CD4-positive, alpha-beta memory T cell (primary cell): ENCODE results near the gene B4GALNT2. TPM values are rescaled to one million over a fixed set of nuclear protein-coding genes. Genes with fewer than 3 reads are reported as not detected.
"Not testable (repeated sequence)": the region's sequence is repeated elsewhere in the genome, so short reads cannot be mapped to it uniquely, and the experiment has no call there.

Experiments used
- CTCF ChIA-PET: fragments of 350-600 bp; sonication (Branson Sonifier 250); formaldehyde crosslinking; loops from one replicate; lab custom pipeline; 2021; ENCODE audit warnings: inconsistent platforms; ENCODE audit not compliant: partially characterized antibody; lab: Charles Lee
- POLR2A ChIA-PET: fragments of 350-600 bp; sonication (Branson Sonifier 250); formaldehyde crosslinking; loops from one replicate; lab custom pipeline; 2021; ENCODE audit not compliant: partially characterized antibody; lab: Charles Lee
- DNase-seq, 5 donors: peaks; one replicate each; pipeline versions ENCODE4 v3.0.0 to v3.0.0-alpha.2; 2020 to 2022; ENCODE audit warnings: mixed read lengths in 1 of 5
- H3K27ac ChIP-seq: one replicate; pipeline ENCODE4 v1.7.0; 2013; ENCODE audit warnings: low read depth, low read length
- H3K27me3 ChIP-seq: 2 replicates; pipeline ENCODE4 v1.7.0; 2013; ENCODE audit warnings: mild to moderate bottlenecking, low read length, moderate library complexity; ENCODE audit not compliant: insufficient read depth
- H3K36me3 ChIP-seq: 2 replicates; pipeline ENCODE4 v1.7.0; 2013; ENCODE audit warnings: mild to moderate bottlenecking, low read length, moderate library complexity; ENCODE audit not compliant: insufficient read depth
- H3K4me1 ChIP-seq: 2 replicates; pipeline ENCODE4 v1.7.0; 2013; ENCODE audit warnings: mild to moderate bottlenecking, low read length, moderate library complexity; ENCODE audit not compliant: insufficient read depth
- H3K4me3 ChIP-seq, 2 donors: one replicate each; pipeline ENCODE4 v1.7.0; 2013; ENCODE audit warnings: low read length in 2 of 2, mild to moderate bottlenecking in 1 of 2
- H3K9me3 ChIP-seq, 2 donors: one replicate each; pipeline ENCODE4 v1.7.0; 2013; ENCODE audit warnings: low read length in 2 of 2, control low read depth in 1 of 2; ENCODE audit not compliant: control insufficient read depth in 1 of 2
- H3K27ac Mint-ChIP-seq, 7 donors: one replicate each; pipeline ENCODE4 v1.8.0; 2020 to 2021; ENCODE audit warnings: mixed read lengths in 7 of 7, mild to moderate bottlenecking in 6 of 7, inconsistent platforms in 3 of 7, moderate library complexity in 3 of 7
- H3K27me3 Mint-ChIP-seq, 2 donors: one replicate each; pipeline ENCODE4 v1.8.0; 2020 to 2021; ENCODE audit warnings: mixed read lengths in 2 of 2
- H3K36me3 Mint-ChIP-seq, 2 donors: one replicate each; pipeline ENCODE4 v1.8.0; 2020 to 2021; ENCODE audit warnings: mixed read lengths in 2 of 2, inconsistent platforms in 1 of 2, mild to moderate bottlenecking in 1 of 2
- H3K4me1 Mint-ChIP-seq, 4 donors: one replicate each; pipeline ENCODE4 v1.8.0; 2020 to 2021; ENCODE audit warnings: mixed read lengths in 4 of 4, mild to moderate bottlenecking in 1 of 4
- H3K4me3 Mint-ChIP-seq, 8 donors: one replicate each; pipeline ENCODE4 v1.8.0; 2020 to 2021; ENCODE audit warnings: mixed read lengths in 8 of 8, mild to moderate bottlenecking in 7 of 8, moderate library complexity in 6 of 8, inconsistent platforms in 3 of 8
- H3K9me3 Mint-ChIP-seq, 8 donors: one replicate each; pipeline ENCODE4 v1.8.0; 2020 to 2021; ENCODE audit warnings: mixed read lengths in 8 of 8, mild to moderate bottlenecking in 5 of 8, inconsistent platforms in 3 of 8, moderate library complexity in 1 of 8
- intact Hi-C: fragments of 100-400 bp; cut with micrococcal nuclease; formaldehyde crosslinking; loops from one replicate; pipeline ENCODE4 v1.15.1; 2023
- polyA plus RNA-seq, 2 donors: library from polyadenylated mRNA; unstranded; fragments of 300-500 nt; fragmentation: Illumina TruSeq; gene quantifications; one replicate each; pipeline ENCODE4 v1.2.3, GENCODE V29; 2021
- total RNA-seq, 2 experiments: library from RNA; stranded (reverse); gene quantifications; one replicate each; pipeline ENCODE4 v1.2.3, GENCODE V29; 2021

The B4GALNT2 gene
- total RNA-seq (under 1 TPM; 0.06 TPM), polyA plus RNA-seq (not detected)

DNA sequence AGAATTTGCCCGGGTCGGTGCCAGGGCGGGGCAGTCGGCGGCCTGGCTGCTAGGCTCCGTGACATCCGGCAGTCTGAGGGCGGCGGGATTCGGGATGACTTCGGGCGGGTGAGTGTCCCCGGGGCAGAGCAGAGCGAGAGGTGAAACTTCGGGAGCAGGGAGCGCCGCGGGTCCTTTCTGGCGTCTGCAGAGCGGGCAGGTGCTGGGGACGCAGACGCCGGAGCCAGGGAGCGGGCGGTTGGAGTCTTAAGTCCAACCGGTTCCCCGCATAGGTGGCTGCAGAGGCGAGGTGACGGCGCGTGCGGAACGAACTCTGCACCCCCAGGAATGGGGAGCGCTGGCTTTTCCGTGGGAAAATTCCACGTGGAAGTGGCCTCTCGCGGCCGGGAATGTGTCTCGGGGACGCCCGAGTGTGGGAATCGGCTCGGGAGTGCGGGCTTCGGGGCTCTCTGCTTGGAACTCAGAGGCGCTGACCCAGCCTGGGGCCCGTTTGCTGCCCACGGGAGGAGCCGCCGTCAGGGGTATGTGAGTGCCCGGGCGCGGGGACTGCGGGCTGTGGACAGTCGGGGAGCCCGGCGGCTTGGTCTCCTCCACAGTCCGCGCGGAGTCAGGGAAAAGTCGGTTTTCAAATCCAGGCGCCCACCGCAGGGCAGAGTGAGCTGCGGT, at the start of gene B4GALNT2:
B4GALNT2 (plus strand) TSS at position 71 of the 666 bp plus-strand sequence; CDS start at position 95, 24 bp downstream.
- H3K27me3 ChIP-seq = peaks cover 17% of the 10 kb centered on the region
- intact Hi-C loops = no loop called here

DNA sequence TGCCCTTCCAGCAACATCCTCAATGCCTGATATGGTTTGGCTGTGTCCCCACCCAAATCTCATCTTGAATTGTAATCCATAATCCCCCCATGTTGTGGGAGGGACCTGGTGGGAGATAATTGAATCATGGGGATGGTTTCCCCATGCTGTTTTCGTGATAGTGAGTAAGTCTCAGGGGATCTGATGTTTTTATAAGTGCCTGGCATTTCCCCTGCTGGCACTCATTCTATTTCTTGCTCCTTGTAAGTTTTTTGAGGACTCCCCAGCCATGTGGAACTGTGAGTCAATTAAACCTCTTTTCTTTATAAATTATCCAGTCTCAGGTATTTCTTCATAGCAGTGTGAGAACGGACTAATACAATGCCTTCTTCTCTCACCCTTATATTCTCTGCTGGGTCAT, 47.5 kb upstream of the B4GALNT2 start:
- H3K36me3 ChIP-seq, DNase-seq, CTCF ChIA-PET, H3K27ac Mint-ChIP-seq, POLR2A ChIA-PET, intact Hi-C loops, H3K9me3 Mint-ChIP-seq, H3K4me1 ChIP-seq, H3K9me3 ChIP-seq, H3K36me3 Mint-ChIP-seq, H3K4me1 Mint-ChIP-seq, H3K27me3 ChIP-seq, H3K4me3 Mint-ChIP-seq, H3K27ac ChIP-seq, H3K4me3 ChIP-seq: not testable (repeated sequence)
- H3K27me3 Mint-ChIP-seq = peaks cover 9 to 27% of the 10 kb centered on the region in 2 donors

More for the DNA sequence above, at the start of gene B4GALNT2:
- Mint-ChIP-seq H3K27ac (no peak within 1 kb of the TSS), H3K4me3 (peak within 1 kb of the TSS; percentile 62 to 80 (median 71)), H3K27me3 (peaks cover 36 to 44% of the 10 kb centered on the region in 2 donors), H3K36me3 (no peaks in the 10 kb centered on the region), H3K9me3 (no peaks in the 10 kb centered on the region), H3K4me1 (peaks cover 3 to 14% (median 8%) of the 10 kb centered on the region in 4 donors)
- Histone ChIP-seq H3K36me3 (no peaks in the 10 kb centered on the region), H3K27ac (no peak within 1 kb of the TSS), H3K4me1 (peaks cover 11% of the 10 kb centered on the region), H3K9me3 (no peaks in the 10 kb centered on the region), H3K4me3 (no peak within 1 kb of the TSS)
- CTCF ChIA-PET = no interaction called here
- peak in 2 of 5 donors; percentile 6 for DNase-seq
- POLR2A ChIA-PET = no interaction called here

- Histone ChIP-seq H3K27ac (no peak overlapping the region), H3K4me1 (no peaks in the 10 kb centered on the region), H3K27me3 (no peaks in the 10 kb centered on the region), H3K4me3 (no peak overlapping the region), H3K9me3 (no peaks in the 10 kb centered on the region), H3K36me3 (no peaks in the 10 kb centered on the region)
- ChIA-PET POLR2A (no interaction called here), CTCF (no interaction called here)
- no peak for DNase-seq
- Mint-ChIP-seq H3K4me3 (no peak overlapping the region), H3K9me3 (no peaks in the 10 kb centered on the region), H3K4me1 (peaks cover 0 to 1% (median 0%) of the 10 kb centered on the region in 4 donors), H3K36me3 (no peaks in the 10 kb centered on the region), H3K27me3 (peaks cover 9 to 27% of the 10 kb centered on the region in 2 donors), H3K27ac (no peak overlapping the region)
- intact Hi-C loops = no loop called here
Measured at GRCh38 chr17:49085565-49086315, 46.8 kb upstream of the B4GALNT2 start.

DNA sequence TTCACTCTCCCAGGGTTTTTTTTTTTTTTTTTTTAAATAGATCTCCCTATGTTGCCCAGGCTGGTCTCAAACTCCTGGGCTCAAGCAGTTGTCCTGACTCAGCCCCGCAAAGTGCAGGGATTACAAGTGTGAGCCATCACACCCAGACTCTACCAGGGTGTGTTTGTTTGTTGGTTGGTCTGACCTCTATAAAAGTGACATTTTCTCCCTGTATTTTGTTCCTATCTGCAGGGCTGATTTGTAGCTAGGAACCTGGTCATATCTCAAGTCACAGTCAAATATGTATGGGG, 46.3 kb upstream of the B4GALNT2 start:
- Histone ChIP-seq H3K9me3 (no peaks in the 10 kb centered on the region), H3K4me1 (no peaks in the 10 kb centered on the region), H3K27me3 (no peaks in the 10 kb centered on the region), H3K36me3 (no peaks in the 10 kb centered on the region), H3K27ac (no peak overlapping the region), H3K4me3 (no peak overlapping the region)
- Mint-ChIP-seq H3K27ac (no peak overlapping the region), H3K4me3 (no peak overlapping the region), H3K27me3 (peaks cover 6 to 29% of the 10 kb centered on the region in 2 donors), H3K36me3 (no peaks in the 10 kb centered on the region), H3K4me1 (peaks cover 0 to 1% (median 0%) of the 10 kb centered on the region in 4 donors), H3K9me3 (no peaks in the 10 kb centered on the region)
- ChIA-PET POLR2A (no interaction called here), CTCF (no interaction called here)
- DNase-seq = no peak
- intact Hi-C loops = no loop called here

GRCh38 chr17:49086649-49087048, 45.9 kb upstream of the B4GALNT2 start:
- ChIA-PET CTCF (no interaction called here), POLR2A (no interaction called here)
- Mint-ChIP-seq H3K36me3 (no peaks in the 10 kb centered on the region), H3K4me3 (no peak overlapping the region), H3K27ac (peak overlapping the region in 1 of 7 donors; percentile 10), H3K9me3 (no peaks in the 10 kb centered on the region), H3K4me1 (peaks cover 0 to 1% (median 0%) of the 10 kb centered on the region in 4 donors), H3K27me3 (peaks cover 6 to 28% of the 10 kb centered on the region in 2 donors)
- Histone ChIP-seq H3K4me3 (no peak overlapping the region), H3K4me1 (no peaks in the 10 kb centered on the region), H3K9me3 (no peaks in the 10 kb centered on the region), H3K27ac (no peak overlapping the region), H3K36me3 (no peaks in the 10 kb centered on the region), H3K27me3 (no peaks in the 10 kb centered on the region)
- no peak for DNase-seq
- intact Hi-C loops = no loop called here

GRCh38 chr17:49089094-49089493, 43.5 kb upstream of the B4GALNT2 start:
- no peak overlapping the region for H3K27ac ChIP-seq
- Mint-ChIP-seq H3K36me3 (no peaks in the 10 kb centered on the region), H3K4me3 (no peak overlapping the region), H3K27me3 (peaks cover 4 to 22% of the 10 kb centered on the region in 2 donors), H3K9me3 (no peaks in the 10 kb centered on the region), H3K4me1 (peaks cover 0 to 1% (median 0%) of the 10 kb centered on the region in 4 donors), H3K27ac (no peak overlapping the region)
- no peak for DNase-seq
- H3K4me3 ChIP-seq = no peak overlapping the region
- ChIA-PET POLR2A (no interaction called here), CTCF (no interaction called here)
- no peaks in the 10 kb centered on the region for H3K36me3 ChIP-seq
- intact Hi-C loops = no loop called here
- no peaks in the 10 kb centered on the region for H3K9me3 ChIP-seq
- no peaks in the 10 kb centered on the region for H3K27me3 ChIP-seq
- no peaks in the 10 kb centered on the region for H3K4me1 ChIP-seq

DNA sequence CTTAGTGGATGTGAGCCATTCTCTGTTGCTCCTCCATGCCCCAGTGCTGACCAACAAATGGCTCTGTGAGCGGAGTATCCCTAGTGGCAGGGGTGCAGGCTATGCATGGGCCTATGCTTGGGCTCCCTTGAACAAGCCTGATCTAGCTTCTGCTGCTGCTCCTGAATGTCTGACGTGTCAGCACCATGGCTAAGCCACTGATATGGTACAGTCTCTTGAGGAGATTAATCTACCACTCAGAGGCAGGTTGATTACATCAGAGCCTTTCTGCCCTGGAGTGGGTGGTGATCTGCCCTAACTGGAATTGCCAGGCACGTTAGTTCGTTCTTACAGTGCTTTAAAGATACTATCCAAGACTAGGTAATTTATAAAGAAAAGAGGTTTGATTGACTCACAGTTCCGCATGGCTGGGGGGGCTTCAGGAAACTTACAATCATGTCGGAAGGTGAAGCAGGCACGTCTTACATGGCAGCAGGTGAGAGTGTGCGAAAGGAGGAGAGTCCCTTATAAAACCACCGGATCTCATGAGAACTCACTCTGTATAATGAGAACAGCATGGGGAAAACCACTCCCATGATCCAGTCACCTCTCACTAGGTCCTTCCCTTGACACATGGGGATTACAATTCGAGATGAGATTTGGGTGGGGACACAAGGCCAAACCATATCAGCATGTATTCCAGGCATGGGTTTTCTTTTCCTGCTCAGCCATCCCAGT, 41.5 kb upstream of the B4GALNT2 start:
- Mint-ChIP-seq H3K27ac (no peak overlapping the region), H3K9me3 (no peaks in the 10 kb centered on the region), H3K36me3 (no peaks in the 10 kb centered on the region), H3K4me3 (no peak overlapping the region), H3K4me1 (peaks cover 0 to 1% (median 0%) of the 10 kb centered on the region in 4 donors), H3K27me3 (peaks cover 4 to 19% of the 10 kb centered on the region in 2 donors)
- no peak overlapping the region for H3K27ac ChIP-seq
- ChIA-PET CTCF (no interaction called here), POLR2A (no interaction called here)
- H3K9me3 ChIP-seq = no peaks in the 10 kb centered on the region
- no peaks in the 10 kb centered on the region for H3K36me3 ChIP-seq
- no peak for DNase-seq
- no peaks in the 10 kb centered on the region for H3K4me1 ChIP-seq
- intact Hi-C loops = no loop called here
- no peak overlapping the region for H3K4me3 ChIP-seq
- no peaks in the 10 kb centered on the region for H3K27me3 ChIP-seq
